ENCODE data around the gene PRXL2C. TPM values are rescaled to one million over a fixed set of nuclear protein-coding genes. Genes with fewer than 3 reads are reported as not detected.

PRXL2C gene
- total and polyA plus RNA-seq, 2 of the 8 experiments (the other 6 are each of a cell fraction or from before 2014, with no cell fraction given): 2.8 to 7.3 TPM

- TF ChIP-seq CHD7 (IDR thresholded peaks at IDR 0.05; ENCODE audit: insufficient replicate concordance, low read length): no peak
- TF ChIP-seq JUND (IDR thresholded peaks at IDR 0.05; ENCODE audit: low read length): no peak
- no peak for TF ChIP-seq POLR2AphosphoS5 (IDR thresholded peaks at IDR 0.05; ENCODE audit: low read depth, low read length)
- no peak for TF ChIP-seq HDAC2 (IDR thresholded peaks at IDR 0.05; ENCODE audit: borderline replicate concordance in 1 of 2, low read depth in 2 of 2, low read length in 2 of 2)
- TF ChIP-seq NANOG (IDR thresholded peaks at IDR 0.05; ENCODE audit: insufficient read depth, low read depth, low read length, poor library complexity, severe bottlenecking): no peak
- TF ChIP-seq SIRT6 (IDR thresholded peaks at IDR 0.05; ENCODE audit: low read length): no peak
- no peak for TF ChIP-seq RFX5 (IDR thresholded peaks at IDR 0.05; ENCODE audit: borderline replicate concordance, low read depth, low read length)
- TF ChIP-seq POU5F1 (IDR thresholded peaks at IDR 0.05; ENCODE audit: low read depth, low read length): no peak
- TF ChIP-seq EZH2 (IDR thresholded peaks at IDR 0.05; ENCODE audit: low read depth, low read length, severe bottlenecking): no peak
These were observed 45.4 kb downstream of the PRXL2C start (continued) for GRCh38 chr9:96609732-96610131.
